Measurements from ENCODE around the gene PRR29.

- TF ChIP-seq POLR2A (IDR thresholded peaks at IDR 0.05; ENCODE audit: low read depth, low read length) (no peak), POLR2AphosphoS5 (IDR thresholded peaks at IDR 0.05; ENCODE audit: low read depth, low read length) (no peak)
Observed at GRCh38 chr17:63960430-63960829, 37.7 kb upstream of the PRR29 start.
